Lower leg skin (tissue), 3 donors: Measurements from ENCODE around the gene DDX24.

Experiments
- CTCF ChIP-seq, 3 donors: fragments of 450-650 bp; IDR thresholded peaks; one replicate each; pipeline ENCODE4 v1.5.1; 2016; ENCODE audit warnings: antibody characterized with exemption in 3 of 3, mild to moderate bottlenecking in 3 of 3, moderate library complexity in 2 of 3
- POLR2A ChIP-seq, 2 donors: fragments of 450-650 bp; IDR thresholded peaks; one replicate each; pipeline ENCODE4 v1.6.1; 2016 to 2017; ENCODE audit warnings: antibody characterized with exemption in 2 of 2, mild to moderate bottlenecking in 1 of 2, moderate library complexity in 1 of 2

DNA sequence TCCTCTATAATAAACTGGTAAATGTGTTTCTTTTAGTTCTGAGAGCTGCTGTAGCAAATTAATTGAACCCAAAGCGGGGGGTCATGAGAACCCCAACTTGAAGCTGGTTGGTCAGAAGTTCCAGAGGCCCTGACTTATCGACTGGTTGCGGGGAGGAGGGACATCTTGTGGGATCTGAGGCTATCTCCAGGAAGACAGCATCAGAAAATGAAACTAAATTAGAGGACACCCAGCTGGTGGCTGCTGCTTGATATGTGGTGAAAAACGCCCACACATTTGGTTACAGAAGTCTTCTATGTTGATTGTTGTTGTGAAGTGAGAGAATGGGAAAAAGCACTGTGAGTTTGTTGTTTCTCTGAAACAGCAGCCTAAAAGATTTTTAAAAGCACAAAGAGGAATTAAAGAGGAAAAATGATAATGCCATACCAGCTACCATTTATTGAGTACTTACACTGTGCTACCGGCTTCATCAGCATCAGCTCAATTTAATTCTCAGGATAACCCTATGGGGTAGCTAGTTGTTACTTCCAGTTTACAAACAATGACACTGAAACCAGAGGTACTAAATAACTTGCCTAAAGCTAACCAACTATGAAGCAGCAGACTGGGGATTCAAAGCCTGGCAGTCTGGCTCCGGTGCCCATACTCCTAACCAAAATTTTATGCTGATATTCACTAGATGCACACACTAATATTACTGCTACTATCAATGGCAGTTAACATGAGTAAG lies 24.3 kb downstream of the DDX24 start:
- TF ChIP-seq CTCF (IDR thresholded peaks at IDR 0.05) (no peak), POLR2A (IDR thresholded peaks at IDR 0.05) (no peak)
